ENCODE measurements around the gene CARS2.
A peak's percentile ranks its signal among the peaks of the same experiment; 100 is the strongest.
"Not testable (repeated sequence)": the region's sequence is repeated elsewhere in the genome, so short reads cannot be mapped to it uniquely, and the experiment has no call there.

Gene CARS2

GRCh38 chr13:110637747-110638146 lies 68.2 kb downstream of the CARS2 start:
- no peak for DNase-seq (ENCODE audit: low read depth)

DNA sequence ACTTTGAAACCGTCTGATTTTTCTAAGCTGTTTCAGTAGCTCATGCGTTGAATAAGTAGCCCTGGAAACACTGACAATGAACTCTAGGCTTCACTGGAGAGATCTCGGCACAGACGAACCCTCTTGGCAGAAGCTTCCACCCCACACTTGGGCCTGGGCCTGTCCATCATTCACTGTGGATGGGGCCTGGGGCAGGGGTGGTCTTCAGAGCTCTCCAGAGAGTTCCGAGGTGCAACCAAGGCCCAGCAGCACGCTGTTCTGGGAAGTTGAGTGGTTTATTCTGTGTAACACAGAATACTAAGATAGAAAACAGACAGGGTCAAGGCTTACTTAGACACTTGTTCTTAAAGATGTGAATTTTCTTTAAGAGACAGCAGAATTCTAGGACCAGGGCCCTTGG lies 68.6 kb downstream of the CARS2 start:
- DNase-seq (ENCODE audit: low read depth): no peak

GRCh38 chr13:110636701-110637201 lies 69.2 kb downstream of the CARS2 start:
- DNase-seq (ENCODE audit: low read depth): no peak

DNA sequence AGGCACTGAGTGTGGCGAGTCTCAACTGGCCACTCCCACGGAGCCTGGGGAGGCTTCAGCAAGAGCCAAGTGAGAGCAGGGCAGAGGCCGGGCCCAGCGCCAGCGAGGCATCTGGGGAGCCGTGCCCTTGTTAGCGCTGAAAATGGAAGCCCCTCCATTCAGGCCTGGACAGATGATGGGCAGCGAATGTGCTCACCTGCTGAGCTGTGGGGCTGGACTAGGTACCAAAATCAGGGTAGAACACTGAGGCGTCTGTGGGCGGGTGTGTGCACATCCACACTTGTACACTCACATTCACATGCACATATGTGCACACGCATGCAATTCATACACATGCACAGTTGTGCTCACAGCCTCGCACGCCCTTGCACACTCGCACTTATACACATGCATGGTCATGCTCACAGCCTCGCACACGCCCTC lies 69.9 kb downstream of the CARS2 start:
- DNase-seq (ENCODE audit: low read depth): no peak

GRCh38 chr13:110635405-110636002 lies 70.4 kb downstream of the CARS2 start:
- no peak for DNase-seq (ENCODE audit: low read depth)

- DNase-seq (ENCODE audit: low read depth): peak; percentile 26
Observed at GRCh38 chr13:110634558-110634957, 71.4 kb downstream of the CARS2 start.

DNA sequence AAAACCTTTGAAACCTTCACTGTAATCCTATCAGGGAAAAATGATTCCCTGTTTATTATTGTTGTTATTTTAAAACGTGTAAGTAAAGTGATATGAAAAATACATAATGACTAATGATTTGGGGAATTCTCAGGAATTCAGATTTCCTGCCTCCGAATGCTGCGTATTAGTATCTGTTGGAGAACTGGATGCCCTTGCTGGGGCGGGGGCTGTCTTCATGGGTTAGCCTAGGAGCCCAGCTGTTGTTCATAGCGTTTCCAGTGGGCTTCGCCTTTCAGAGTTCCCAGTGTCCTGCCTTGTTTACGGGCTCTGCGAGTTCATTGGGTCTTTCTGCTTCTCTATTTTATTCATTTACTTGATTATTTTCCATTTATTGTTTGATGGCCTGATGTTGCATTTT lies 72.1 kb downstream of the CARS2 start:
- DNase-seq (ENCODE audit: low read depth): no peak

DNA sequence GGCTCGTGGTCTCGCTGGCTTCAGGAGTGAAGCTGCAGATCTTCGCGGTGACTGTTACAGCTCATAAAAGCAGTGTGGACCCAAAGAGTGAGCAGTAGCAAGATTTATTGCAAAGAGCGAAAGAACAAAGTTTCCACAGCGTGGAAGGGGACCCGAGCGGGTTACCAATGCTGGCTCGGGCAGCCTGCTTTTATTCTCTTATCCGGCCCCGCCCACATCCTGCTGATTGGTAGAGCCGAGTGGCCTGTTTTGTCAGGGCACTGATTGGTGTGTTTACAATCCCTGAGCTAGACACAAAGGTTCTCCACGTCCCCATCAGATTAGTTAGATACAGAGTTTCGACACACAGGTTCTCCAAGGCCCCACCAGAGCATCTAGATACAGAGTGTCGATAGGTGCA lies 73.7 kb downstream of the CARS2 start:
- not testable (repeated sequence) for DNase-seq (ENCODE audit: low read depth)

DNA sequence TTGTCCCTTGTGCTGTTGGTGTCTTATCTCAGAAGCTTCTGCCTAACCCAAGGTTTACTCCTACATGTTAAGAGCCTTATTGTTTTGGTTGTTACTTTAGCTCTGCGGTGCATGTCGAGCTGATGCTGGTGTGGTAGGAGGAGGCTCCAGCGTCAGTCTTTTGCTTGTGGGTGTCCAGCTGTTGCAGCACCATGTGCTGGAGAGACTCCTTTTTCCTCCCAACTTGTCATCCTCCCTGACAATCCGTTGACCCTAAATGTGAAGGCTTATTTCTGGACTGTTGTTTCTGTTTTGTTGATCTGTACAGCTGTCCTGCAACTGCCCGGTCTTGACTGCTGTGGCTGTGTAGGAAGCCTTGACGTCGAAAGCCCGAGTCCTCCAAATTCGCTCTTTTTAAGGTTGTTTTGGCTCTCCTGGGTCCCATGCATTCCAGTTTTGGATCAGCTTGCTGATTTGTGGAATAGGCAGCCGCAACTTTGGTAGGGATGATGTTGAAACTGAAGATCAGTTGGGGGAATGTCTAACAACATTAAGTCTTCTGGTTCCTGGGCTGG lies 75.3 kb downstream of the CARS2 start:
- DNase-seq (ENCODE audit: low read depth): no peak

DNA sequence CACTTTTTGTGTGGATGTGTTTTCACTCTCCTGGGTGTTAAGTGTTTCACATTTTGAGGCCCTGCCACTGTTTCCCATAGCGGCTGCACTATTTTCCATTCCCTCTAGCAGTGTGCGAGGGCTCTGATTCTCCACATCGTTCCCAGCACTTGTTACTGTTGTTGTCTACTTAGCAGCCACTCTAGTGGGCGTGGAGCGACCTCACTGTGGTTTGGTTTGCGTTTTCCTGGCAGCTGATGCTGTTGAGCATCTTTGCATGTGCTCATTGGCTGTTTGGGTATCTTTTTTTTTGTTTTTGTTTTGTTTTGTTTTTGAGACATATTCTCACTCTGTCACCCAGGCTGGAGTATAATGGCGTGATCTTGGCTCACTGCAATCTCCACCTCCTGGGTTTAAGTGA lies 76.2 kb downstream of the CARS2 start:
- DNase-seq (ENCODE audit: low read depth): no peak

GRCh38 chr13:110628952-110629701 lies 76.8 kb downstream of the CARS2 start:
- no peak for DNase-seq (ENCODE audit: low read depth)

DNA sequence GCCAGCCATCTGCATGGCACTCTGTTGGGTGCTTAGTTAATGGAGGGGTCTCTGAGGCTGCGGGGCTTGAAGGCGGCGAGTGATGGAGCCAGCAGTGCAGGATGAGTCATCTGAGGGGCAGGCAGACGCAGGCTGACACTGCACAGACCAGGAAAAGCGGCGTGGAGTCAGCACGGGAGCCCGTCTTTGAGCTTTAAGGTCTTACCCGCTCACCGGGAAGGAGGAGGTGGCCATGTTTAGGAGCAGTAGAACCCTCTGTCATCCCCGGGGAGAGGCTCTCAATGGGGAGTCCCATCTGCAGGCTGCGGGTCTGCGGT lies 77.5 kb downstream of the CARS2 start:
- DNase-seq (ENCODE audit: low read depth): no peak

- DNase-seq (ENCODE audit: low read depth): no peak
Observed at GRCh38 chr13:110627761-110628476, 78.0 kb downstream of the CARS2 start.

DNA sequence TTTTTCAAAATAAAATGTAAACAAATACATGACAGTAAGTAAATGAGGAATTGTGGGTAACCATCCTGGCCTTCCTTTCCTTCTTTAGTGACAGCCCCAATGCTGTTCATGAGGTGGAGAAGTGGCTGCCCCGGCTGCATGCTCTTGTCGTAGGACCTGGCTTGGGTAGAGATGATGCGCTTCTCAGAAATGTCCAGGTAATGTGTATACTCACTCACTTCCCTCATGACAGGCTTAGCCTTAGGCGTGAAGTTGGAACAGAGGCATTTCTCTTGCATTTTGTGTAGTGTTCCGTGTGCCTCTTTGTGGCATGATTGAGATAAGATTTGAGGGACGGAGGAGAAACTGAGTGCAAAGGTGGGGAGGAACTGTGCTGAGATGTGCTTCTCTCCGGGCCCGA lies 78.6 kb downstream of the CARS2 start:
- no peak for DNase-seq (ENCODE audit: low read depth)

DNA sequence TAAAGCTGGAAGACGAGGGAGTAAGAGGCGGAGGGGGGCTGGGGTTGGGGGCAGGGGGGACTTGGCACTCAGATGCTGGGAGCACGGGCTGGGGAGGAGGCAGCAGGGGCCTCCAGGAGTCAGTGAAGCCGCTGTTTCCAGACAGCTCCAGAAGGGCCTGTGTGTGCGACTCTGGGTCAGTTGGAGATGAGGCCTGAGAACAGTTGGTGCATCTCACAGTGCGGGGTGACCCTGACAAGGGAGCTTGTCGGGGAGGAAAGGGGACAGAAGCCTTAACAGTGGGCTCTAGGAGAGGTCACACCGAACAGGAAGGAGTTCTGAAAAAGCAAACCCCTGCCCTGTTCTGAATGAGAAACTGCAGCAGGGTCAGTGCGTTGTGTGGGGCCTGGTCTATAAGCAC lies 79.4 kb downstream of the CARS2 start:
- no peak for DNase-seq (ENCODE audit: low read depth)

- no peak for DNase-seq (ENCODE audit: low read depth)
Observed at GRCh38 chr13:110625771-110626321, 80.1 kb downstream of the CARS2 start.

GRCh38 chr13:110624766-110625756 lies 80.9 kb downstream of the CARS2 start:
- DNase-seq (ENCODE audit: low read depth): no peak

DNA sequence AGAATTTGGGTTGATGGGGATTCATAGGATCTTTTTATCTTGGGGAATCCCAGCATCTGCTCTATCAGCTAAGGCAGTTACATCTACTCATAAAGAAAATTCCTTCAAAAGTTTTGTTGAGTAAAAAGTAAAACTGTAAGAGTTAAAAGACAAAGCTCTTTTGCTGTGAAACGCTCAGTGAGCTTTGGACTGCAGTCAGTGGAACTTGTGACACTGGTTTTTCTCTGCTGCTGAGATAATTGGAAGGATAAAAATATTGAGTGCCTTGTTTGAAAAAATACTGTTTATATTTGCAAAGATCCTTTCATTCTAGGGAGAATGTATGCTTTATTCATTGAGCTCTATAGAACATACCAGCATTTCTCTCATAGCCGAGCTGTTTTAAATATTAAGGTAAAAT lies 85.3 kb downstream of the CARS2 start:
- no peak for DNase-seq (ENCODE audit: low read depth)

DNA sequence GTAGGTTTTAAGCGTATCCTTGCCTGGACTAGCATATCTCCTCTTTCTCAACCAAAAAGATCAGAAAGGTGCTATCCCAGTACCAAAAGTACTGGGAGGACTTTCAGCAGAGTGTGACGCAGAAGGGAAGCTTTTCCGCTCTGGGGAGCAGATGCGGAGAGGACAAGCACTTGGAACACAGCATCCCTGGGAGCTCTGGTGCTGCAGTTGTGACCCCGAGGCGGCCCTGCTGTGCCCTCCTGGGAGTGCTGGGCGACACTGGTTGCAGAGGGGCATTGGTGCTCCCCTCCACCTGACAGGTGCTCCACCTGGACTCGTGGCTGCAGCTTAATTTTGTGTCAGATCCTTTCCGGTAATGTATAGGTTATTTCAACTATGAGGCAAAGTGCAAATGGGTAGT lies 87.1 kb downstream of the CARS2 start:
- no peak for DNase-seq (ENCODE audit: low read depth)

DNA sequence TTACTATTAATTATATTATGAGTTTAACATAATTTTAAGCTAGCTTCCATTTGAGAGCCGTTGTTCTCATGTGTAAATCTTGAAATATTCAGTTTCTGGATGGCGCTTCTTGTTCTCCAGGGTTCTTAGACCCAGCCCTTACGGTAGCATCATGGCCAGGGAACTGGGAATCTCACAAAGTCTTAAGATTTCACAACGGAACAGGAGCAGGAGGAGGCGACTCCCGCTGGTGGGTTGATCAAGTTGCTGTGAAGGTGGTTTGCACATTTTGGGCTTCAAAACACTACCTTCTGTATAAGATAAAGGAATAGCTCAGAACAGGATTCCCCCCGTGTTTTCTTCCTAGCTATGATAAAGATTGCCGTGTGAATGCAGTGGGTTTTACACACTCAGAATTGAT lies 87.7 kb downstream of the CARS2 start:
- DNase-seq (ENCODE audit: low read depth): no peak

DNA sequence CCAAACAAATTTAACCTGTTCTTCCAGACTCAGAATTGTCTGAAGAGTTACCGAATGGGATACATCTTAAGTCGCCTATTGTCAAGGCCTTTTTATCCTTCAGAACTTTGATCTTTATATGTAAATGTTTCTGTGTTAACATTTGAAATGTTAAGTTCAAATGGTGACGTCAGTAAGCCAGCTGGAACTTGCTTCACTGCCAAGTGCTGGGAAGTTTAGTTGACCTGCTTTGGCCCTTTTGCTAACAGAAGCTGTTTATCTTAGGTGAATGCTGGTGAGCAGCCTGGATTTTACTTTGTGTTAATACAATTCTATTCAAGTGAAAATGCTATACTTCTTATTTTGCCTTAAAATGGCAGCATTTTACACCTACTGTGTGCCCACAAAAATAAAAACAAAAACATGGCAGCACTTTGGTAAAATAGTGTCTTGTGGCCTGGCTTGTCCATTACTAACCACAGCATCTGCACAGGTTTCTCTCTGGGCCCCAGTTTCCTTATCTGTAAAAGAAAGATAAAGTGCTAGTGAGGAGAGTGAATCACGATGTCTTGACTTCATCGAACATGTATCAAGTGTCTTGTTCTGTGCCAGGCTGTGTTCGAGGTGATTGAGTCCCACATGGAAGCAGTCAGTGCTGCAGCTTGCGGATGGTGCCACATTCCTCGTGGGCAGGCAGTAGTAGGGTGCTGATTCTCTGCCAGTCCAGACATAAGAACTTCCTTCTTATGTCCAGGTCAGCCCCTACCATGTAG lies 88.4 kb downstream of the CARS2 start:
- DNase-seq (ENCODE audit: low read depth): peak; percentile 35

Data from fibroblast of the conjunctiva (primary cell).